GM19455 (cell line): Measurements from ENCODE around the gene TAOK2.

ENCODE experiments used
- ATAC-seq: cut with Tn5 transposase; IDR thresholded peaks from one replicate; pipeline ENCODE4 v1.9.1; 2021; ENCODE audit not compliant: unreplicated experiment

TAOK2 gene

GRCh38 chr16:29962344-29962994, 11.2 kb upstream of the TAOK2 start:
- ATAC-seq: no peak

- no peak for ATAC-seq
Measured at GRCh38 chr16:29963021-29963743, 10.5 kb upstream of the TAOK2 start.

GRCh38 chr16:29968205-29968604, 5.5 kb upstream of the TAOK2 start:
- no peak for ATAC-seq

- no peak for ATAC-seq
Measured at GRCh38 chr16:29971304-29971703, 2.4 kb upstream of the TAOK2 start.

- ATAC-seq: no peak
Measured at GRCh38 chr16:29972500-29972899, 1.2 kb upstream of the TAOK2 start.

- ATAC-seq: no peak
Measured at GRCh38 chr16:29972992-29973383, 680 bp upstream of the TAOK2 start.

- ATAC-seq: no peak
Measured at GRCh38 chr16:29974291-29975133, 844 bp downstream of the TAOK2 start.

- no peak for ATAC-seq
Measured at GRCh38 chr16:29975134-29975538, 1.5 kb downstream of the TAOK2 start.

- ATAC-seq: no peak
Measured at GRCh38 chr16:29975811-29976511, 2.3 kb downstream of the TAOK2 start.

GRCh38 chr16:29977063-29977825, 3.6 kb downstream of the TAOK2 start:
- ATAC-seq: no peak

- ATAC-seq: no peak
Measured at GRCh38 chr16:29978081-29978480, 4.4 kb downstream of the TAOK2 start.

- ATAC-seq: no peak
Measured at GRCh38 chr16:29978564-29979270, 5.0 kb downstream of the TAOK2 start.

GRCh38 chr16:29982560-29983419, 9.1 kb downstream of the TAOK2 start:
- no peak for ATAC-seq

GRCh38 chr16:29983420-29984136, 9.9 kb downstream of the TAOK2 start:
- no peak for ATAC-seq

GRCh38 chr16:29984137-29984763, 10.6 kb downstream of the TAOK2 start:
- no peak for ATAC-seq

- ATAC-seq: no peak
Measured at GRCh38 chr16:29984764-29985147, 11.1 kb downstream of the TAOK2 start.

- no peak for ATAC-seq
Measured at GRCh38 chr16:29985271-29985811, 11.7 kb downstream of the TAOK2 start.

GRCh38 chr16:29986231-29986630, 12.6 kb downstream of the TAOK2 start:
- ATAC-seq: no peak
